Common myeloid progenitor, CD34-positive (primary cell): ENCODE data around the gene ZNF580.

Experiments used
- CTCF ChIA-PET: fragments of 350-600 bp; sonication (Branson Sonifier 250); formaldehyde crosslinking; loops from one replicate; lab custom pipeline; 2021; ENCODE audit warnings: antibody characterized with exemption; lab: Charles Lee
- POLR2A ChIA-PET: fragments of 350-600 bp; sonication (Branson Sonifier 250); formaldehyde crosslinking; loops from one replicate; lab custom pipeline; 2021; ENCODE audit warnings: antibody characterized with exemption; lab: Charles Lee
- DNase-seq, 3 donors: peaks; one replicate each; pipeline versions ENCODE4 v3.0.0 to v3.0.0-alpha.2; 2013
- H3K27ac ChIP-seq, 2 experiments: 1 replicate in 1 of 2; 2 replicates in 1 of 2; pipeline ENCODE4 v1.7.0; 2013; ENCODE audit warnings: inconsistent platforms in 2 of 2, low read length in 2 of 2, mild to moderate bottlenecking in 2 of 2, low read depth in 1 of 2, moderate library complexity in 1 of 2; ENCODE audit not compliant: severe bottlenecking in 2 of 2, insufficient read depth in 1 of 2, poor library complexity in 1 of 2
- H3K27me3 ChIP-seq, 5 experiments: replicated peaks in 2 of 5; 1 replicate in 3 of 5; 2 replicates in 2 of 5; pipeline versions ENCODE4 v1.6.1 to v1.7.0; 2013; ENCODE audit warnings: low read length in 4 of 5, mild to moderate bottlenecking in 2 of 5, moderate library complexity in 2 of 5, inconsistent platforms in 1 of 5; ENCODE audit not compliant: insufficient read depth in 5 of 5, control insufficient read depth in 4 of 5
- H3K36me3 ChIP-seq, 4 experiments: 1 replicate in 2 of 4; 2 replicates in 2 of 4; pipeline versions ENCODE4 v1.6.1 to v1.7.0; 2013; ENCODE audit warnings: low read length in 3 of 4, control low read depth in 1 of 4, mild to moderate bottlenecking in 1 of 4; ENCODE audit not compliant: control insufficient read depth in 4 of 4, insufficient read depth in 4 of 4
- H3K4me1 ChIP-seq, 4 experiments: 1 replicate in 3 of 4; 2 replicates in 1 of 4; pipeline versions ENCODE4 v1.6.1 to v1.7.1; 2013; ENCODE audit warnings: low read length in 3 of 4, mild to moderate bottlenecking in 3 of 4, control low read depth in 1 of 4, inconsistent platforms in 1 of 4, moderate library complexity in 1 of 4; ENCODE audit not compliant: control insufficient read depth in 4 of 4, insufficient read depth in 4 of 4; ENCODE audit errors: control extremely low read depth in 1 of 4
- H3K4me3 ChIP-seq, 7 experiments: 1 replicate in 4 of 7; 2 replicates in 3 of 7; pipeline versions ENCODE4 v1.5.1 to v1.7.0; 2013; ENCODE audit warnings: mild to moderate bottlenecking in 7 of 7, low read length in 6 of 7, moderate library complexity in 6 of 7, inconsistent platforms in 2 of 7, low read depth in 2 of 7, control low read depth in 1 of 7; ENCODE audit not compliant: insufficient read depth in 4 of 7, control insufficient read depth in 1 of 7; ENCODE audit errors: extremely low read depth in 1 of 7
- H3K9me3 ChIP-seq, 5 experiments: 1 replicate in 4 of 5; 2 replicates in 1 of 5; pipeline versions ENCODE4 v1.6.1 to v1.7.1; 2013; ENCODE audit warnings: low read length in 4 of 5, mild to moderate bottlenecking in 2 of 5, inconsistent platforms in 1 of 5, low read depth in 1 of 5, moderate library complexity in 1 of 5; ENCODE audit not compliant: control insufficient read depth in 4 of 5, insufficient read depth in 2 of 5; ENCODE audit errors: control extremely low read depth in 1 of 5
- WGBS: methylation state at CpG from one replicate; pipeline ENCODE4 v1.1.5; 2013; ENCODE audit not compliant: insufficient coverage; 5-methylcytosine and 5-hydroxymethylcytosine counted together

ZNF580 gene

GRCh38 chr19:55659822-55660221, 19.0 kb downstream of the ZNF580 start:
- Histone ChIP-seq H3K27ac (peak overlapping the region; percentile 33 to 69), H3K4me3 (no peak overlapping the region), H3K27me3 (no peaks in the 10 kb centered on the region), H3K9me3 (no peaks in the 10 kb centered on the region), H3K4me1 (peaks cover 18 to 44% (median 34%) of the 10 kb centered on the region in 4 experiments), H3K36me3 (peaks cover 15 to 81% (median 53%) of the 10 kb centered on the region in 4 experiments)
- 86% methylated on average over 4 of the region's 9 CpGs for WGBS
- no peak for DNase-seq
- ChIA-PET CTCF (no interaction called here), POLR2A (no interaction called here)

DNA sequence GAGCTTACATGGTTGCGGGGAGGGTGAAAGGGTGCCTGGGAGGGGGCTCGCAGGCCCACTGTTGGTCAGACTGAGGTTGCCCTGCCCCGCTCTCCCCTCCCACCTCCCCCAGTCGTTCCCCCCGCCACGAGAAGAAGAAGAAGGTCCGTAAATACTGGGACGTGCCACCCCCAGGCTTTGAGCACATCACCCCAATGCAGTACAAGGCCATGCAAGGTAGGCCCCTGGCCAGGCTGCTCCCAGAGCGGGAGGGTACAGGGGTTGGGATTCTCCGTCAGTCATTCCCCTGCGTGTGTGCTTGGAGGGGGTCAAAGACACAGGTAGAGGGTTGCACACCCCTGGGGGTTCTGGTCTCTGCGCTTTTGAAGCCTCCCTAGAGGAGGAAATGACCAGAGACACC, 19.6 kb downstream of the ZNF580 start:
- CTCF ChIA-PET: no interaction called here
- 97% methylated on average over 5 of the region's 12 CpGs for WGBS

GRCh38 chr19:55660991-55661390, 20.2 kb downstream of the ZNF580 start:
- ChIA-PET POLR2A (no interaction called here), CTCF (no interaction called here)
- no peak for DNase-seq
- Histone ChIP-seq H3K27ac (no peak overlapping the region), H3K4me3 (no peak overlapping the region), H3K9me3 (no peaks in the 10 kb centered on the region), H3K36me3 (peaks cover 15 to 86% (median 58%) of the 10 kb centered on the region in 4 experiments), H3K4me1 (peaks cover 14 to 40% (median 29%) of the 10 kb centered on the region in 4 experiments), H3K27me3 (no peaks in the 10 kb centered on the region)
- WGBS: 95% methylated on average over 12 of the region's 16 CpGs

More for the DNA sequence above, 19.6 kb downstream of the ZNF580 start:
- H3K36me3 ChIP-seq: peaks cover 15 to 85% (median 55%) of the 10 kb centered on the region in 4 experiments
- H3K27ac ChIP-seq: peak overlapping the region in 1 of 2 experiments; percentile 69
- H3K9me3 ChIP-seq: no peaks in the 10 kb centered on the region
- POLR2A ChIA-PET: no interaction called here
- peaks cover 18 to 44% (median 34%) of the 10 kb centered on the region in 4 experiments for H3K4me1 ChIP-seq
- no peak for DNase-seq
- no peaks in the 10 kb centered on the region for H3K27me3 ChIP-seq
- no peak overlapping the region for H3K4me3 ChIP-seq

- ChIA-PET CTCF (no interaction called here), POLR2A (no interaction called here)
- 75% methylated on average over 7 of the region's 7 CpGs for WGBS
- H3K36me3 ChIP-seq: peaks cover 15 to 90% (median 63%) of the 10 kb centered on the region in 4 experiments
- no peak overlapping the region for H3K27ac ChIP-seq
- H3K4me1 ChIP-seq: peaks cover 6 to 32% (median 21%) of the 10 kb centered on the region in 4 experiments
- no peak overlapping the region for H3K4me3 ChIP-seq
- DNase-seq: no peak
- no peaks in the 10 kb centered on the region for H3K9me3 ChIP-seq
- no peaks in the 10 kb centered on the region for H3K27me3 ChIP-seq
Observed at GRCh38 chr19:55661826-55662225, 21.0 kb downstream of the ZNF580 start.

DNA sequence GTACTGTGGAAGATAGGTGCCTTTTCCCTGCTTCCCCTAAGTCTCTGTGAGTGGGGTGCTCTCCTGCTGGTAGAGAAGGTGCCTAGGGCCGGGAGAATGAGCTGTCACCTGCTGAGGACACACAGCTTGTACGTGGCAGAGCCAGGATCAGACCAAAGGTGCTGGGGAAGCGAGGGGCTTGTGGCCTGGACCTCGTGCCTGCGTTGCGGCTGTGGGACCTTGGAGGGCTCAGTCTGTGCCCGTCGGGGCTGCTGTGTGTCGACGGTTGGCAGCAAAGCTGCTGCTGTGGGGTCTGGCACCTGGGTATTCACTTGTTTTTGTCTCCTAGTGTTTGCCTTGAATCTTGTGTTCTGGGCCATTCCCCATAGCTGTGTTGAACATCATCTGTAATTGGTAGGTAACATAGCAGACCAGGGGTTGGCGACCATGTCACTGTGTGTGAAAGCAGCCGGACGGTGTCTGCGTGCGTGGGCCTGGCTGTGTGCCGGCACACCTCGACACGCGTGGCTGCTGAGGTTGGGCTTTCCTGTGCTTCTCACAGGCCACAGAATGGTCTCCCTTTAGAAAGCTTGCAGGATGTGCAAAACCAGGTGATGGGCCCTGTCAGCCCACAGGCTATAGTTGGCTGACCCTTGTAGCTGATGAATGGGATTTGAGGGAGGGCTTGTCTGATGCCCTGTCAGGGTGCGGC, 23.2 kb downstream of the ZNF580 start:
- Histone ChIP-seq H3K4me1 (peaks cover 0 to 10% (median 3%) of the 10 kb centered on the region in 4 experiments), H3K4me3 (no peak overlapping the region), H3K36me3 (peaks cover 14 to 93% (median 72%) of the 10 kb centered on the region in 4 experiments), H3K9me3 (no peaks in the 10 kb centered on the region), H3K27me3 (no peaks in the 10 kb centered on the region), H3K27ac (no peak overlapping the region)
- DNase-seq: no peak
- ChIA-PET CTCF (interaction anchor here (1.2 to 1.4 kb wide), 2 partner anchors 9 to 11 kb away, joined by 4 read pairs; no protein-coding TSS in a partner anchor), POLR2A (no interaction called here)
- WGBS: 97% methylated on average over 19 of the region's 20 CpGs

DNA sequence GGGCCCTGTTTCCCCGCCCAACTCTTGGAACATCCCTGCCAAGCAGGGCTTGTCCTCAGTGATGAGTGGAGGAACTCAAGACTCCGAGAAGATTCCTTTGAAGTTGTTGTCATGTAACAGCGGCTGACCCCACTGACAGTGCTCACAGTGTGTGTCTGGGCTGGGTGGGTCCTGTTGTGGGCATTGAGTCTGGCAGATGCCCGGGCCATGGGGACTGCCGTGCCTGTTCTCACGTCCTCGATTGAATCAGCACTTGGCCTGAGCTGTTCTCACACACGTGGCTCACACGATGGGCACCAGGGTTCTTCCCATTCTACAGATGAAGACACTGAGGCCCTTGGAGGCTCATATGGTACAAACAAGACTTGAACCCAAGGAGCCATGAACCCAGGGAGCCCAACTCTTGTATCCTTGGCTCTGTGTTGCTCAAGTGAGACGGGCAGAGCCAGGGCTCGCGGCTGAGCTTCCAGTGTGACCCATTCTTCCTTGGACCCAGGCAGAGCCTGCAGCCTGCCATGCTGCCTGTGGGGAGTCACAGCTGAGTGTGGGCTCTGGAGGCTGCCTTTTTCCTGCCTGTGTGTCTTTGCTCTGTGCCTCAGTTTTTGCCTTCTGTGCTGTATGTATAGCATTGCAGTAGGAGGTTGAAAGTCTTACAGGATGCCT, 25.7 kb downstream of the ZNF580 start:
- DNase-seq: no peak

GRCh38 chr19:55667006-55667381, 26.2 kb downstream of the ZNF580 start:
- H3K4me1 ChIP-seq: peaks cover 0 to 1% (median 0%) of the 10 kb centered on the region in 4 experiments
- 100% methylated on average over 2 of the region's 4 CpGs for WGBS
- POLR2A ChIA-PET: no interaction called here
- H3K27me3 ChIP-seq: no peaks in the 10 kb centered on the region
- peaks cover 22 to 89% (median 67%) of the 10 kb centered on the region in 4 experiments for H3K36me3 ChIP-seq
- DNase-seq: no peak
- no peaks in the 10 kb centered on the region for H3K9me3 ChIP-seq
- no peak overlapping the region for H3K27ac ChIP-seq
- CTCF ChIA-PET: interaction anchor here (1.0 kb wide), 1 partner anchor 9 kb away, joined by 3 read pairs; no protein-coding TSS in a partner anchor
- no peak overlapping the region for H3K4me3 ChIP-seq

More for the DNA sequence above, 25.7 kb downstream of the ZNF580 start:
- POLR2A ChIA-PET: no interaction called here
- Histone ChIP-seq H3K27ac (no peak overlapping the region), H3K4me3 (no peak overlapping the region), H3K27me3 (no peaks in the 10 kb centered on the region), H3K9me3 (no peaks in the 10 kb centered on the region), H3K4me1 (peaks cover 0 to 1% (median 0%) of the 10 kb centered on the region in 4 experiments), H3K36me3 (peaks cover 22 to 92% (median 72%) of the 10 kb centered on the region in 4 experiments)
- WGBS: 96% methylated on average over 10 of the region's 12 CpGs
- CTCF ChIA-PET: interaction anchor here (1.0 kb wide), 1 partner anchor 10 kb away, joined by 3 read pairs; no protein-coding TSS in a partner anchor
